ENCODE results near the gene HS3ST3A1.

DNA sequence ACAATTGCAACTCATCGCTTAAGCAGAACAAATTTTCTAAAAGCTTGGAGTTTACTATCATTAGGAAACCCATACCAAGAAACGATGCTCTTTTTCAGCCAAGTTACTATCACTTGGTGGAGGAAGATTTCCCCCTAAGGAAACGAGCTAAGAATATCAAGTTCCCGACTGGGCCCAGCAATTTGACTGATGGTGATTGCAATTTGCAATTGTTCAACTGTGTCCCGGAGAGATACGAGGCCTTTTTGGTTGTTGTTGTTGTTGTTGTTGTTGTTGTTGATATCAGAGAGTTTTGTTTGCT lies 6.2 kb downstream of the HS3ST3A1 start:
- TF ChIP-seq, protein P1, sequence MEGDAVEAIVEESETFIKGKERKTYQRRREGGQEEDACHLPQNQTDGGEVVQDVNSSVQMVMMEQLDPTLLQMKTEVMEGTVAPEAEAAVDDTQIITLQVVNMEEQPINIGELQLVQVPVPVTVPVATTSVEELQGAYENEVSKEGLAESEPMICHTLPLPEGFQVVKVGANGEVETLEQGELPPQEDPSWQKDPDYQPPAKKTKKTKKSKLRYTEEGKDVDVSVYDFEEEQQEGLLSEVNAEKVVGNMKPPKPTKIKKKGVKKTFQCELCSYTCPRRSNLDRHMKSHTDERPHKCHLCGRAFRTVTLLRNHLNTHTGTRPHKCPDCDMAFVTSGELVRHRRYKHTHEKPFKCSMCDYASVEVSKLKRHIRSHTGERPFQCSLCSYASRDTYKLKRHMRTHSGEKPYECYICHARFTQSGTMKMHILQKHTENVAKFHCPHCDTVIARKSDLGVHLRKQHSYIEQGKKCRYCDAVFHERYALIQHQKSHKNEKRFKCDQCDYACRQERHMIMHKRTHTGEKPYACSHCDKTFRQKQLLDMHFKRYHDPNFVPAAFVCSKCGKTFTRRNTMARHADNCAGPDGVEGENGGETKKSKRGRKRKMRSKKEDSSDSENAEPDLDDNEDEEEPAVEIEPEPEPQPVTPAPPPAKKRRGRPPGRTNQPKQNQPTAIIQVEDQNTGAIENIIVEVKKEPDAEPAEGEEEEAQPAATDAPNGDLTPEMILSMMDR (IDR thresholded peaks at IDR 0.05): no peak
- TF ChIP-seq POLR2A (IDR thresholded peaks at IDR 0.05): no peak

Data from body of pancreas (tissue), 4 donors.